ENCODE measurements around the gene NDUFS8.

Gene NDUFS8

DNA sequence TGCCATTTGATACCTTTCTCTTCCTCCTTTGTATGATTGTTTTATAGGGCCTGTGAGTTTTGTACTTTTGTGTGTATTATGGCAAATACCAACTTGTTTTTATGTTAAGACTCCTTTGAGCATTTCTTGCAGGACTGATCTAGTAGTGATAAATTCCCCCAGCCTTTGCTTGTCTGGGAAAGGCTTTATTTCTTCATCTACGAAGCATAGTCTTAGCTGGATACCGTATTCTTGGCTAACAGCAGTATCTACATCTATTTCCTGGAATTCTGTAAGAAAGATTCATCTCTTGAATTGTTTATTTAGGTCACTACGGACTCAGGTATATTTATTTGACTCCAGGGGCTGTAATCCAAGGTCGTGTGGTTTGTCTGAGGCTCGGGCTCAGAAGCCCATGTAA is 6.0 kb upstream of the NDUFS8 start:
- DNase-seq (ENCODE audit: low read depth in 1 of 2, low spot score in 1 of 2) = no peak
- in situ Hi-C loops (cut with HindIII; ENCODE audit: low pct_unique_long_range_greater_than_20kb, low sequenced_read_pairs) = no loop called here

GRCh38 chr11:68025047-68025446 is 5.4 kb upstream of the NDUFS8 start:
- DNase-seq (ENCODE audit: low read depth in 1 of 2, low spot score in 1 of 2) = no peak
- no peak for TF ChIP-seq JUND (IDR thresholded peaks at IDR 0.05; ENCODE audit: low read depth)
- in situ Hi-C loops (cut with HindIII; ENCODE audit: low pct_unique_long_range_greater_than_20kb, low sequenced_read_pairs) = no loop called here

More for the DNA sequence above, 6.0 kb upstream of the NDUFS8 start:
- TF ChIP-seq JUND (IDR thresholded peaks at IDR 0.05; ENCODE audit: low read depth) = no peak

- in situ Hi-C loops (cut with HindIII; ENCODE audit: low pct_unique_long_range_greater_than_20kb, low sequenced_read_pairs) = no loop called here
- no peak for DNase-seq (ENCODE audit: low read depth in 1 of 2, low spot score in 1 of 2)
- TF ChIP-seq JUND (IDR thresholded peaks at IDR 0.05; ENCODE audit: low read depth) = no peak
Observed at GRCh38 chr11:68026391-68027105, 3.9 kb upstream of the NDUFS8 start.

DNA sequence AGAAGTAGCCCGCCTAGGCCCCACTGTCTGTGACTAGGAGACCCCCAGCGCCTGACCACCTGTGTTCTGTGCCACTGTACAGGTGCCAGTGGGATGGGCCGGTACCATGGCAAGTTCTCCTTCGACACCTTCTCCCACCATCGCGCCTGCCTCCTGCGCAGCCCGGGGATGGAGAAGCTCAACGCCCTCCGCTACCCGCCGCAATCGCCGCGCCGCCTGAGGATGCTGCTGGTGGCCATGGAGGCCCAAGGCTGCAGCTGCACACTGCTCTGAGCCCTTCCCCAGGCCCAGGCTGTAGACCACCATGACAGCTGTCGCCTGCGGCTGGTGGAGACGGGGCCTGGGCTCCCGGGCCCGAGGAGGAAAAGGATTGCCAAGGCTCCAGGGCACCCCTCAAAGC is 2.8 kb upstream of the NDUFS8 start:
- in situ Hi-C loops (cut with HindIII; ENCODE audit: low pct_unique_long_range_greater_than_20kb, low sequenced_read_pairs) = no loop called here
- no peak for TF ChIP-seq JUND (IDR thresholded peaks at IDR 0.05; ENCODE audit: low read depth)
- DNase-seq (ENCODE audit: low read depth in 1 of 2, low spot score in 1 of 2) = no peak

GRCh38 chr11:68028802-68029545 is 1.5 kb upstream of the NDUFS8 start:
- in situ Hi-C loops (cut with HindIII; ENCODE audit: low pct_unique_long_range_greater_than_20kb, low sequenced_read_pairs) = no loop called here
- no peak for TF ChIP-seq JUND (IDR thresholded peaks at IDR 0.05; ENCODE audit: low read depth)
- no peak for DNase-seq (ENCODE audit: low read depth in 1 of 2, low spot score in 1 of 2)

- DNase-seq (ENCODE audit: low read depth in 1 of 2, low spot score in 1 of 2) = no peak
- in situ Hi-C loops (cut with HindIII; ENCODE audit: low pct_unique_long_range_greater_than_20kb, low sequenced_read_pairs) = no loop called here
- no peak for TF ChIP-seq JUND (IDR thresholded peaks at IDR 0.05; ENCODE audit: low read depth)
Observed at GRCh38 chr11:68031144-68031464, 623 bp downstream of the NDUFS8 start.

- in situ Hi-C loops (cut with HindIII; ENCODE audit: low pct_unique_long_range_greater_than_20kb, low sequenced_read_pairs) = no loop called here
- DNase-seq (ENCODE audit: low read depth in 1 of 2, low spot score in 1 of 2) = no peak
- TF ChIP-seq JUND (IDR thresholded peaks at IDR 0.05; ENCODE audit: low read depth) = no peak
Observed at GRCh38 chr11:68032003-68032402, 1.5 kb downstream of the NDUFS8 start.

DNA sequence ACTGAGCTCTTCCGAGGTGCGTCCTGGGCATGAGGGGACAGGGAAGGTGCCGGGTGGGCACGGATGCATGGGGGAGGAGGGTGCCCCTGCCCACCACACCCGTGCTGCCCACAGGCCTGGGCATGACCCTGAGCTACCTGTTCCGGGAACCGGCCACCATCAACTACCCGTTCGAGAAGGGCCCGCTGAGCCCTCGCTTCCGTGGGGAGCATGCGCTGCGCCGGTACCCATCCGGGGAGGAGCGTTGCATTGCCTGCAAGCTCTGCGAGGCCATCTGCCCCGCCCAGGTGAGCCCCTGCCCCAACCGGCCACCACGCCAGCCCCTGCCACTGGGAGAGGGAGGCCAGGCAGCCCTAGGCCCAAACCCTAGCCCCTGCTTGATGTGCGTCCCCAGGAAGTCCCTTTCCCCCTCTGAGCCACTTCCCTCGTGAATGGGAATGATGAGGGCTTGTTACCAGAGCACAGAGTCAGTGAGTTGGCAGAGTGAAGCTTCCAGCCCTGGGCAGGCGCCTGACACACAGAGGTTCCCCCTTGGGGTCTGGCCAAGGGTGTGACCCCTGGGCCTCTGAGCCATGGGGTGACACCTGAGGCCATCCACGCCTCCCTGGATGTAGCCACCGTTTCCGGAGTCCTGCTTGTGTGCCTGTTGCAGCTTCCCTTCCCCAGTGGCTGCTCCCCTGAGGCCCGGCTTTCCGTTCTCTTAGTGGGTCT is 2.7 kb downstream of the NDUFS8 start:
- in situ Hi-C loops (cut with HindIII; ENCODE audit: low pct_unique_long_range_greater_than_20kb, low sequenced_read_pairs) = no loop called here
- TF ChIP-seq JUND (IDR thresholded peaks at IDR 0.05; ENCODE audit: low read depth) = no peak
- DNase-seq (ENCODE audit: low read depth in 1 of 2, low spot score in 1 of 2) = no peak

DNA sequence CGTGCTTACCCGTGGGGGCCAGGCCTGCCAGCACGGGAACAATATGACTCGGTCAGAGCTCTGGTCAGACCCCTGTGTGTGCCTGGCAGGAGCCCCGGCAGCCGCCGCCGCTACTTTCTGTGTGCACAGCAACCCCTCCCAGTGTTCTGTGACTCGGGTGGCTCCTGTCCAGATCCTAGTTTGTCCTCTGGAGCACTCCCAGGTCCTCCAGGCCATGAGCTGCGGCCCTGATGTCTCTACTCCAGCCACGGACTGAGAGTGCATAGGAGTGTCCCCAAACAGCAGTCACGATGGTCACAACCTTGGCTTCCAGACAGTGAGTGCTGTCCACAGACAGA is 3.2 kb downstream of the NDUFS8 start:
- in situ Hi-C loops (cut with HindIII; ENCODE audit: low pct_unique_long_range_greater_than_20kb, low sequenced_read_pairs) = no loop called here
- no peak for DNase-seq (ENCODE audit: low read depth in 1 of 2, low spot score in 1 of 2)
- TF ChIP-seq JUND (IDR thresholded peaks at IDR 0.05; ENCODE audit: low read depth) = no peak

DNA sequence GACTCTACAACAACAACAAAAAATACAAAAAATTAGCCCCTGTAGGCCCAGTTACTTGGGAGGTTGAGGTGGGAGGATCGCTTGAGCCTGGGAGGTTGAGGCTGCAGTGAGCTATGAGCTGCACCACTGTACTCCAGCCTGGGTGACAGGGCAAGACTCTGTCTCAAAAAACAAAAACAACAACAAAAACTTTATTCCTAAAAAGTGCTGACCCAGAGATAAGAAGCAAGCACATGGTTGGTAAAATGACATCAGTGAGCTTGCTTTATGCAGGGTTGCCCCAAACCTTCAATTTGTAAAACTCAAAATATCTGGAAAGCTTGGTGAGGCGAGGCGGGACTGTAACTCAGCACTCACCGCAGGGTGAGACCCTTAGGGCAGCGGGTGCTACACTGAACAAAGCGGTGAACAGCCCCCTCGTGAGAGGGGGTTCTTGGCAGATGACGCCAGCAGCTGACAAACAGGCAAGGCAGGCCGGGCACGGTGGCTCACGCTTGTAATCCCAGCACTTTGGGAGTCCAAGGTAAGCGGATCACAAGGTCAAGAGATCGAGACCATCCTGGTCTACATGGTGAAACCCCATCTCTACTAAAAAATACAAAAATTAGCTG is 4.9 kb downstream of the NDUFS8 start:
- DNase-seq (ENCODE audit: low read depth in 1 of 2, low spot score in 1 of 2) = no peak
- in situ Hi-C loops (cut with HindIII; ENCODE audit: low pct_unique_long_range_greater_than_20kb, low sequenced_read_pairs) = no loop called here
- TF ChIP-seq JUND (IDR thresholded peaks at IDR 0.05; ENCODE audit: low read depth) = no peak

GRCh38 chr11:68036141-68036716 is 5.7 kb downstream of the NDUFS8 start:
- no peak for DNase-seq (ENCODE audit: low read depth in 1 of 2, low spot score in 1 of 2)
- TF ChIP-seq JUND (IDR thresholded peaks at IDR 0.05; ENCODE audit: low read depth) = no peak
- in situ Hi-C loops (cut with HindIII; ENCODE audit: low pct_unique_long_range_greater_than_20kb, low sequenced_read_pairs) = no loop called here

GRCh38 chr11:68036717-68037239 is 6.3 kb downstream of the NDUFS8 start:
- in situ Hi-C loops (cut with HindIII; ENCODE audit: low pct_unique_long_range_greater_than_20kb, low sequenced_read_pairs) = no loop called here
- no peak for DNase-seq (ENCODE audit: low read depth in 1 of 2, low spot score in 1 of 2)

More at GRCh38 chr11:68036717-68037239, 6.3 kb downstream of the NDUFS8 start:
- no peak for TF ChIP-seq JUND (IDR thresholded peaks at IDR 0.05; ENCODE audit: low read depth)

Data from T47D (cell line).